Hippocampal formation (tissue), 2 donors: ENCODE results near the gene SENP2.
"Not testable (repeated sequence)": the region's sequence is repeated elsewhere in the genome, so short reads cannot be mapped to it uniquely, and the experiment has no call there.

Source experiments
- DNase-seq, 2 donors: peaks; one replicate each; lab custom pipeline; 2025; lab: John Stamatoyannopoulos, UW

Gene SENP2

DNA sequence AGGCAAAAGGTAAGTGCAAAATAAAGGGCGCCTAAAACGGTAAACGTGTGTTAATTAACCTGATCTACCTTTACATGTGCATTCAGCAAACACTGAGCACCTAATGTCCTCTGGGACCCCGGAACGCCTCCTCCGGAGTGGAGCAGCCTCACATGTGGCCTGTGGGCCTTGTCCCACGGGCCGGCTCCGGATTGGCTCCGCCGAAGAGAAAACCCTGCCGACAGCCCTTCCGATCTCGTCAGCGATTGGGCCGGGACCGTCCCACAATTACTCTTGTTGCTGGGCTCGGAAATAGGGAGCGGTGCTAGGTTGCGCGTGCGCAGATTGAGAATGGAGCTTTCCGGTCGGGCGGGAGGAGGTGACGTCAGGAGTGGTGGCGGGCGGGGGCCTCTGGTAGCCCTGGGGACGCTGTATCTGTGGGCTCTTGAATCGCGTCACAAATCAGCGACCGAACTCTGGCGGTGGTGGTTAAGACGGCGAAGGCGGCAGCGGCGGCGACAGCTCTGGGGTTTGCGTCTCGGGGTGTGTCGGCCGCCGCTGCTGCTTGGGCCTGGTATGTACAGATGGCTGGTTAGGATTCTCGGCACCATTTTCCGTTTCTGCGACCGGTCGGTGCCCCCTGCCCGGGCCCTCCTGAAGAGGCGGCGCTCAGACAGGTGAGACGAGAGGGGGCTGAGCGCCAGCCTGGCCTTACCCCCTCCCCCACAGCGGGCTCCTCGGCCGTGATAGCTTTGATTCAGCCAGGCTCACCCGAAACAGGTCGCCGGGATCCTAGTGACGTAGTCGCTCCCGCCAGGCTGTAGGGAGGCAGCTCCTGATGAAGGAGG, at the start of gene SENP2:
Gene SENP2 (plus strand): TSS at position 437 of the 827 bp plus-strand sequence. CDS start 119 bp downstream, at position 556.
- peak; percentile 98 to 99 for DNase-seq

GRCh38 chr3:185537369-185537970, 48.6 kb upstream of the SENP2 start:
- no peak for DNase-seq

- DNase-seq: no peak
Observed at GRCh38 chr3:185539934-185540333, 46.2 kb upstream of the SENP2 start.

DNA sequence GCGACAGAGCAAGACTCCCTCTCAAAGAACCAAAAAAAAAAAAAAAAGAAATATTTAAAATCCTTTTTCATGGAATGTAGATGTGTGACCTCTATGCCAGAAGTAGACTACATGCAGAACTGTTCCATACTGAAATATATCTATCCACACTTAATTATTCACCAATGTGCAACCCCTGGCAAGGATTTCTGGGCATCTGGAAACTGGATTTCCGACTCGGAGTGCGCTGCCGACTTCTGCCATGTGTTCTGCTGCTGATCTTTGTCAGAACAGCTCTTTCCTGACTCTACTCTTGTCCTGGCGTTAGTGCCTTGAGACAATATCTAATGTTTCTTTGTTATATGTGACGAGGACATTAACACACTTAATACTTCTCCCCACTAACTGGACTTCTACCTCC, 45.4 kb upstream of the SENP2 start:
- no peak for DNase-seq

DNA sequence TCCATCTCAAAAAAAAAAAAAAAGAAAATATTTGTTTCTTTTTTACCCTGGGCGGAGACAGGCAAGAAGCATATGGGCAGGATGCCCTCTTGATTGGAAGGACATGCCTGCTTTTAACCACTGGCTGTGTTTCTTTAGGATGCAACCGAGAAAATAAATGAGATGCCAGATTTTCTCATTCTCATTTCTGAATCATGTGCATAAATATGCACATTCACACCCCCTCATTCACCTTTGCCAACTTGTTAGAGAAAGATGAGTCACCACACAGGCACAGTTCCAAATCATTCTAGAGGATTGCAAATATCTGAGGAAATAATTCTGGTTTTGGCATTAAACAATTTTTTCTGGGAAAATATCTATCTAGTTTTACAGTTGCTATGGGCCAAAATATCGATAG, 37.0 kb upstream of the SENP2 start:
- DNase-seq: no peak

DNA sequence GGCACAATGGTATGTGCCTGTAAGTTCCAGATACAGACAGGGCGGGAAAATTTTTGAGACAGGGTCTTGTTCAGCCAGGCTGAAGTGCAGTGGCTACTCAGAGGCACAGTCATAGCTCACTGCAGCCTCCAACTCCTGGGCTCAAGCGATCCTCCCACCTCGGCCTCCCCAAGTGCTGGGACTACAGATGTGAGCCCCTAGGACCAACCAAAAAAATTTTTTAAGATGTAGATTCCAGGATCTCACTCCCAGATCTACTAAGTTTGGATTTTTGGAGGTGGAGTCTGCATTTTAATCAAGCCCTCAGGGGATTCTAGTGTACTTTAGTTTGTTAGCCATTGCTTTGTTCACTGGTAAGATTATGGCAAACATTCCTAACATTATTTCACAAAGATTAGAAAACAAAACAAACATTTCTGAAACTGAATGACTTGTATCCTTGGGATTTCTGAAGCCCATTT, 36.4 kb upstream of the SENP2 start:
- no peak for DNase-seq

- DNase-seq: no peak
Observed at GRCh38 chr3:185552358-185552877, 33.7 kb upstream of the SENP2 start, which contains the start of gene LIPH. Gene LIPH (minus strand): TSS chr3:185552588. CDS start chr3:185552471, 117 bp downstream.

DNA sequence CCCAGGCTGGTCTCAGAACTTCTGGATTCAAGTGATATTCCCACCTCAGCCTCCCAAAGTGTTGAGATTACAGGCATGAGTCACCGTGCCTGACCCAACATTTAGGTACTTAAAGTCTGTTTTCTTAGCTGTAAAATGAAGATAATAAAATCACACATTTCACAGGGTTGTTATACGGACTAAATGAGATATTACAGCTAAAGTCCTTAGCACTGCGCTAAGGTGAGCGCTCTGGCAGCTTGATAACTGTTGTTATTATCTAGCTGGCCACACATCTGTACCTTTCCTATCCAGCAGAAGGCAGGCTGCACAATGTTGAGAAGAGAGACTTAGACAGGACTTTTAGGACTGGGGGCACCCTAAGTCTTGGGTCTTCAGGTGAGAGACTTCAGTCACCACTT, 31.0 kb upstream of the SENP2 start:
- DNase-seq: no peak

DNA sequence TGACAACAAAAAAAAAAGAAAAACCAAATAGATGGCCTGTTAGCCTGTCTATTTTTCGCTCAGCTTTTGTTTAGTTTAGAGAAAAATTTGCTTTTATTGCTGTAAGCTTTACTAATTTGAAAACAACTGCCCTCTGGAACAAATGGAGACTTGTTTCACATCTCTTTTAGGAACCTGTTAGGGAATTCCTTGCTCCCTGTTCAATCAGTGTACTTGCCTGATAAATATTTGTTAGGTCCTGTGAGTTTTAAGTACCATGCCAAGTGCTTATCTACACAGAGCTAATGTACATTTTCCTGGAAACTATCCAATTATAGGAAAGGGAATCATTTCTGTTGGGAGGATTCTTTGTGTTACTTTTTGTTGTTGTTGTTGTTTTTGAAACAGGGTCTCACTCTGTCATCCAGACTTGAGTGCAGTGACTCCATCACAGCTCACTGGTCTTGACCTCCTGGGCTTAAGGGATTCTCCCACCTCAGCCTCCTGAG, 30.2 kb upstream of the SENP2 start:
- DNase-seq: no peak

GRCh38 chr3:185556640-185557039, 29.5 kb upstream of the SENP2 start:
- not testable (repeated sequence) for DNase-seq

- no peak for DNase-seq
Observed at GRCh38 chr3:185558395-185558794, 27.7 kb upstream of the SENP2 start.

- DNase-seq: no peak
Observed at GRCh38 chr3:185559706-185560090, 26.4 kb upstream of the SENP2 start.

- DNase-seq: no peak
Observed at GRCh38 chr3:185560676-185561075, 25.4 kb upstream of the SENP2 start.

DNA sequence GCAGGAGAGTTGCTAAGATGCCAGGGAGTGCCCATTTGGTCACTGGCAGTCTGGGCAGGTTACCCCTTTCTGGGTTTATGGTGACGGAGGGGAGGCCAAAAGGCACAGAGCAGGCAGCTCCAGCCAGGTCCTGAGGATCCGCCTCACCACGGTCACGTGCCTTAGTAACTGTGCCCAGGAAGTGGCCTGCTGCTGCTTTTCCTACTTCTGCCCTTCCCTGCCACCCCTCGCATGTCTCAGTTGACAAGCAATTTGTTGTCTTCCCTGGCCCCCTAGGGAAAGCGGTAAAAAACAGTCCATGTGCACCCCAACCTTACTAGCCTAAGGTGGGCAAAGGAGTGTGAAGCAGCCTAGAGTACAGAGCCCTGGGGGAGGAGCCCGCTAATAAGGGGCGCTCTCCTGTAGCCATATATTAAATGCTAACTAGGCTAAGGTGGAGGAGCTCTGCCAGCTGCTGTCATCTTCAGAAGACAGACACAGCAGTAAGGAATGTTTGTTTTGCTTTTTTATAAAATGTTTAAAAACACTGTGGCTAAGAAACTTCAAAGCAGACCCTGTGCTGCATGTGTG, 24.6 kb upstream of the SENP2 start:
- DNase-seq: no peak

DNA sequence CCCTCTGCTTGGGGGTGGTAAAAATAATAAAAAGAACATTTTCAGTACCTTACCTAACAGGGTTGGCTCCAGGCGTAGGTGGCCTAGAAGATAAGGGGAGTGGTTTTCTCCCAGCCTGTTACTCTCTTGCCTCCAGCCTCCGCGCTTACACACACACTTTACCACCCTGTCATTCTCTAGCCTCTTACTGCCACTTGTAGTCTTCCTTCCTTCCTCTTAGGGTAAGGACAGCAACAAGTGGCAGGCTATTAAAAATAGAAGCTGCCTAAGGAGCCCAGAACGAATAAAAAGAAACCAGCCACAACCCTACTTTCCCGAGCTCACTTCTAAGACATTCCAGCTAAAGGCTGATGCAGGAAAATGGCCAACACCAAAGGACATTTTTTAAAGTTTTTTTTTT, 24.1 kb upstream of the SENP2 start:
- DNase-seq: no peak

DNA sequence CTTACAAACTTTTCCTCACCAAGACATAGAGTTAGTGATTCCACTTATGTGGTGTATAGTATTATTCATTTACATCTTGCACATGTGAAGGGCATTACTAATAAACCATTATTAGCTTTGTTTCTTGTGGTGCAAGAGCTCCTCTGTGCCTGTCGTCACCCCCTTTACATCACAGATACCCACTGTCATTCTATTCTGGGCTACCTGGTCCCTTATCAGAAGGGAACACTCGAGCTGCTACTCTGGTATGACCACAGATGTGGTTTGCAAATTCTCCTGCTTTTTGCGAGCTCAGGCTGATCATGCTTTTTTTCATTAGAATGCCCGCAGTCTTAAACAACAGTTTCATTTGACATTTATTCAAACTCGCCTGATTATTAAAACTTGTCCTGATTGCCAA, 13.9 kb upstream of the SENP2 start:
- no peak for DNase-seq

DNA sequence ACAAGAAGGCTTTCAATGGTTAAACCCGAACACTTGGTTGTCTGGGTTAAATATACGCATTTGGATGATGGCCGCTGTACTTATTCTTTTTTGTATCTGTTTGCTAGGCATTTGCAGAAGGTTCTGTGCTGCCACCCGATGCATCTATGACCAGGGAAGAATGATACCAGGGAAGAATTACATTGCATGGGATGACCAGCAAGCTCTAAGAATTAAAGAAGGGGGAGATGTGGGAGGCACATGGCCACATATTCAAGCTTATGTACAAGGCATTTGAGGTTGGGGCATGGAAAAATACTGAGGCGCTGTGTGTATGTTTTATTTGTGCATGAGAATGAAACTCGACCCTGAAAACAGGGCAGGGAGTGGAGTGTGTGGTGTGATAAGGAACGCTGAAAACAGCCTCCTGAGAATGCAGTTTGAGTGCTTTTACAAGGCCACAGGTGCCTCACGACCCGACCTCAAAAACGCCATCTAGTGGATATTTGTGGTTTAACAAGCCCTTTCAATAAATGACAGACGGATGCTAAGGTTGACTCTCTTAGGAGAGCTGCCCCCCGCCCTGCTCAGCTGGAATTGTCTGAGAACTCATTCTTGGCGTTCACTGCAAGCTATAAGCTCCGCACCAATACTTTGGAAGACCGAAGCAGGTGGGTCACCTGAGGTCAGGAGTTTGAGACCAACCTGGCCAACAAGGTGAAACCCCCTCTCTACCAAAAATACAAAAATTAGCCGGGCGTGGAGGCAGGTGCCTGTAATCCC, 10.8 kb upstream of the SENP2 start:
- not testable (repeated sequence) for DNase-seq

DNA sequence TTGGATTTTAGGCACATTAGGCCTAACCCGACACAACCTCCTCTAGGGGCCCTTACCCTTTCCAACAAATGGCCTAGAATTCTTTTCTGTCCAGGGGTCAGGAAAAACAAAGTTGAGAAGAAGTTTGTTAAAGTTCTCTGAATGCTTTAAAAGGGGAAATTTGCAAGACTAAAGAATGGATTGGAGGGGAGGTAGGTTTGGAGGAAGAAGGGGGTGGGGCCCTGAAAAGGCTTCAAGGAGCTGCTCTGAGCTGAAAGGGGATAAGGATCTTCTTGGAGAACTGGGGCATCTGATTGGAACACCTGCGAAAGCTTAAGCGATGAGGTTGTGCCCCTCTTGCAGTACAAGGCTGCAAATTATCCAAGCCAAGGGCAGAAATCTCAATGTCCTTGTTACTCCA, 3.9 kb upstream of the SENP2 start:
- no peak for DNase-seq

- DNase-seq: no peak
Observed at GRCh38 chr3:185582871-185583270, 3.2 kb upstream of the SENP2 start.

- no peak for DNase-seq
Observed at GRCh38 chr3:185583925-185584324, 2.2 kb upstream of the SENP2 start.

GRCh38 chr3:185584686-185585085, 1.4 kb upstream of the SENP2 start:
- no peak for DNase-seq

GRCh38 chr3:185585518-185585858, 607 bp upstream of the SENP2 start:
- peak in 1 of 2 donors; percentile 59 for DNase-seq
